BJ (cell line): ENCODE results near the gene PSIP1. TPM values are rescaled to one million over a fixed set of nuclear protein-coding genes. Genes with fewer than 3 reads are reported as not detected.

Source experiments
- CTCF ChIA-PET: fragments of 350-600 bp; formaldehyde crosslinking; extraction: SDS; loops from one replicate; lab custom pipeline; 2021; ENCODE audit warnings: antibody characterized with exemption, inconsistent platforms; lab: Yijun Ruan, JAX
- POLR2A ChIA-PET: fragments of 300-600 bp; sonication (Branson Sonifier 250); formaldehyde crosslinking; extraction: SDS; loops from one replicate; lab custom pipeline; 2021; ENCODE audit warnings: antibody characterized with exemption; lab: Charles Lee
- DNase-seq: peaks from one replicate; pipeline ENCODE4 v3.0.0-alpha.2; 2011; ENCODE audit warnings: low read depth
- H3K27me3 ChIP-seq: 2 replicates; pipeline ENCODE4 v1.6.0; 2011; ENCODE audit warnings: low read length; ENCODE audit not compliant: control insufficient read depth, insufficient read depth
- H3K36me3 ChIP-seq: 2 replicates; pipeline ENCODE4 v1.5.1; 2011; ENCODE audit warnings: low read length; ENCODE audit not compliant: control insufficient read depth, insufficient read depth
- H3K4me3 ChIP-seq: 2 replicates; pipeline ENCODE4 v1.5.1; 2011; ENCODE audit warnings: low read depth, mild to moderate bottlenecking, control low read depth, low read length
- CTCF ChIP-seq: IDR thresholded peaks from 2 replicates; pipeline ENCODE4 v1.5.1; 2011; ENCODE audit warnings: low read depth, mild to moderate bottlenecking, control low read depth, inconsistent platforms, low read length, moderate library complexity; ENCODE audit not compliant: insufficient read depth
- polyA plus RNA-seq: library from polyadenylated mRNA; depleted of rRNA; stranded (reverse); fragments of >200 nt; gene quantifications from 2 replicates; pipeline ENCODE4 v1.2.3, GENCODE V29; 2011

Gene PSIP1
- polyA plus RNA-seq, 1 experiment: 10.2 TPM

- no peaks in the 10 kb centered on the region for H3K27me3 ChIP-seq
- ChIA-PET POLR2A (no interaction called here), CTCF (no interaction called here)
- no peak for TF ChIP-seq CTCF
- no peak for DNase-seq
- H3K4me3 ChIP-seq: no peak overlapping the region
- H3K36me3 ChIP-seq: no peaks in the 10 kb centered on the region
Observed at GRCh38 chr9:15491950-15492349, 18.8 kb downstream of the PSIP1 start.

GRCh38 chr9:15485836-15486666 is 24.7 kb downstream of the PSIP1 start:
- POLR2A ChIA-PET: no interaction called here
- CTCF ChIA-PET: interaction anchor here (2.3 kb wide), 1 partner anchor 10 kb away, joined by 10 read pairs; no protein-coding TSS in a partner anchor
- Histone ChIP-seq H3K36me3 (peaks cover 2% of the 10 kb centered on the region; the same call in 1 of the 2 replicates), H3K4me3 (no peak overlapping the region), H3K27me3 (no peaks in the 10 kb centered on the region)
- no peak for DNase-seq
- peak; percentile 62 for TF ChIP-seq CTCF

GRCh38 chr9:15484802-15485201 is 26.0 kb downstream of the PSIP1 start:
- no peak overlapping the region for H3K4me3 ChIP-seq
- ChIA-PET POLR2A (no interaction called here), CTCF (interaction anchor here (0.6 to 2.3 kb wide), 4 partner anchors 9 to 265 kb away, joined by 3 to 10 read pairs (median 4); no protein-coding TSS in a partner anchor)
- H3K36me3 ChIP-seq: peaks cover 2% of the 10 kb centered on the region; the same call in 1 of the 2 replicates
- no peak for DNase-seq
- H3K27me3 ChIP-seq: no peaks in the 10 kb centered on the region
- no peak for TF ChIP-seq CTCF

- DNase-seq: no peak
- Histone ChIP-seq H3K4me3 (no peak overlapping the region), H3K27me3 (no peaks in the 10 kb centered on the region), H3K36me3 (peaks cover 2% of the 10 kb centered on the region; the same call in 1 of the 2 replicates)
- no peak for TF ChIP-seq CTCF
- POLR2A ChIA-PET: no interaction called here
- CTCF ChIA-PET: interaction anchor here (0.7 to 1.3 kb wide), 3 partner anchors 13 to 301 kb away, joined by 3 to 5 read pairs (median 3); no protein-coding TSS in a partner anchor
Observed at GRCh38 chr9:15482146-15482545, 28.6 kb downstream of the PSIP1 start.

- CTCF ChIA-PET: no interaction called here
- H3K4me3 ChIP-seq: no peak overlapping the region
- no peak for TF ChIP-seq CTCF
- POLR2A ChIA-PET: no interaction called here
- peaks cover 4% of the 10 kb centered on the region; the same call in 1 of the 2 replicates for H3K36me3 ChIP-seq
- H3K27me3 ChIP-seq: no peaks in the 10 kb centered on the region
- no peak for DNase-seq
Observed at GRCh38 chr9:15480028-15480427, 30.7 kb downstream of the PSIP1 start.
